ENCODE data around the gene PTPRO. TPM values are rescaled to one million over a fixed set of nuclear protein-coding genes. Genes with fewer than 3 reads are reported as not detected.

Gene PTPRO
- total RNA-seq, 1 experiment from 2014 or later = 2.8 TPM

DNA sequence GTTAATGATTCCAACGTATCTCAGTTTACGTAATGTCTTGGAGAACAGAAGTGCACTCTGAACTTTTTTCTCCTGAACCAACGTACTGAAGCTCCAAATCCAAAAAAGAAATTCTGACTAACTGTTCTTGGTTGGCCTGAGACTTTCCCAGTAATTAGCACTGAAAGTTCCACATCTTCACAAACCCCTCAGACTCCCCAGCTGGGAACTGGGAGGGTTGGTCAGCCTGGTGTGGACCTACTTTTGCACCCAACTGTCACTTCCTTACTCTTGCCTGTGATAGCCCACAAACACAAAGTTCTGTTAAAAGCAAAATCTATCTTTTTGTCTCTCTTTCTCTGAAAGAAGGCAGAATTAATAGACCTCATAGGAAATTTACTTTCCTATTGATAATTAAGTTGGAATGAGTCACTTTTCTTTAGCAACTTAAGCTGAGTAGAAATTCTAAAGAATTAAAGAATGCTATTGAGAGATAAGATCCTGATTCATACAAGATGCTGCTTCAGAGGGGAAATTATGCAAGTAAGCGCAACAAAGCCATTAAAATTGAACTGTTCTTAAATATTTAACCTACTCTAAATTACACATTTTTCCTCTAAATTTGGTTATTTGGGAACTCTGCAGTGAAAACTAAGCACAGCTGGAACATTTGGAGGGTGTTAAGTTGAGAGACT lies 311.8 kb downstream of the PTPRO start:
- H3K4me1 ChIP-seq (ENCODE audit: insufficient read depth, low read length, poor library complexity, severe bottlenecking) = peaks cover 38% of the 10 kb centered on the region
- no peaks in the 10 kb centered on the region for H3K36me3 ChIP-seq (ENCODE audit: insufficient read depth, low read length, poor library complexity, severe bottlenecking)
- no peak for TF ChIP-seq EZH2 (IDR thresholded peaks at IDR 0.05; ENCODE audit: borderline replicate concordance, low read depth, low read length, poor library complexity, severe bottlenecking)
- H3K27me3 ChIP-seq (replicated peaks; ENCODE audit: insufficient read depth, low read depth, low read length, poor library complexity) = no peaks in the 10 kb centered on the region
- DNase-seq (ENCODE audit: low spot score) = peak; percentile 72
- no TSS peak for BruUV-seq (replicated peaks)
- intact Hi-C loops (cut with micrococcal nuclease; ENCODE audit: unreplicated experiment) = no loop called here
- H3K4me3 ChIP-seq (ENCODE audit: low read depth, low read length, poor library complexity, severe bottlenecking) = no peak overlapping the region
- H3K27ac ChIP-seq (ENCODE audit: low read depth, low read length, poor library complexity, severe bottlenecking) = no peak overlapping the region
- POLR2A ChIA-PET (ENCODE audit: low non-redundant PET) = no interaction called here
- CTCF ChIA-PET = interaction anchor here (1.2 kb wide), 1 partner anchor 153 kb away, joined by 3 read pairs; no protein-coding TSS in a partner anchor
- no peaks in the 10 kb centered on the region for H3K9me3 ChIP-seq (ENCODE audit: low read depth, low read length, poor library complexity, severe bottlenecking)

DNA sequence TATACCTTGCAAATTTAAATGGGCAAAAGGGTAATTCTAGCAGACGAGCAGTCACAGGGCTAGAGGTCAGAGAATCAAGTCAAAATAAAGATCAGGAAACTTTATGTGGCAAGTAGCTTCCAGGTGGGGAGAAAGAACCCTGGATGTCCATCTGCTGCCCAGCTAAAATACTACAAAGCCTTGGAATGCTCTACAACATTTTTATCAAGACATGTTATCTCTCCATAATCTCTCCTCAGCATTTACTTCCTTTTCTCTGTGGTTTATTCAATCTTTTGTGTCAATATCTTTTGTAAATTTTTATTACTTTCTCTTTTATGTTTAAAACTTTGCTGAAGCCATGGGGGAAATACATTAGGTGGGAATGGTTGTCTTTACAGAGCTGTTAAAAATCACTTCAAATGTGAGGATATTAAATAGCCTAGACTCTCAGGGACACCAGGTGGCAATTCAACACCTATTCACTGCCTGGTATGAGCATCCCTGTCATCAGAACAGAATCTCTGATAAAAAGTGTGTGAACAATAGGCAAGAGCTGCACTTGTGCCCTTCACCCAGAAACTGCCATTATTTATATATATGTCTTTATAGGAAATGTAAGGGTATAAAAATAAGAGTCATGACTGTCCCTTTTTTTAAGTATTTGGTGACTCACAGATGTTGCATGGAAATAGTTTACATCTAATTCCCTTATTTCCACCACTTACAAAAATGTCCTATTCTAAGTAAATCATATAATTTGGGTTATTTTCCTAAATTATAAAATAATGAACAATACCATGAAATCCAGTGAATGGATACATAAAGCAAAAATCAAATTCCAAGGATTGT lies 314.0 kb downstream of the PTPRO start:
- BruUV-seq (replicated peaks) = no TSS peak
- DNase-seq (ENCODE audit: low spot score) = no peak
- no peaks in the 10 kb centered on the region for H3K9me3 ChIP-seq (ENCODE audit: low read depth, low read length, poor library complexity, severe bottlenecking)
- no peaks in the 10 kb centered on the region for H3K27me3 ChIP-seq (replicated peaks; ENCODE audit: insufficient read depth, low read depth, low read length, poor library complexity)
- CTCF ChIA-PET = no interaction called here
- no peak overlapping the region for H3K4me3 ChIP-seq (ENCODE audit: low read depth, low read length, poor library complexity, severe bottlenecking)
- H3K27ac ChIP-seq (ENCODE audit: low read depth, low read length, poor library complexity, severe bottlenecking) = no peak overlapping the region
- H3K4me1 ChIP-seq (ENCODE audit: insufficient read depth, low read length, poor library complexity, severe bottlenecking) = peaks cover 23% of the 10 kb centered on the region
- H3K36me3 ChIP-seq (ENCODE audit: insufficient read depth, low read length, poor library complexity, severe bottlenecking) = no peaks in the 10 kb centered on the region
- TF ChIP-seq, protein P1, sequence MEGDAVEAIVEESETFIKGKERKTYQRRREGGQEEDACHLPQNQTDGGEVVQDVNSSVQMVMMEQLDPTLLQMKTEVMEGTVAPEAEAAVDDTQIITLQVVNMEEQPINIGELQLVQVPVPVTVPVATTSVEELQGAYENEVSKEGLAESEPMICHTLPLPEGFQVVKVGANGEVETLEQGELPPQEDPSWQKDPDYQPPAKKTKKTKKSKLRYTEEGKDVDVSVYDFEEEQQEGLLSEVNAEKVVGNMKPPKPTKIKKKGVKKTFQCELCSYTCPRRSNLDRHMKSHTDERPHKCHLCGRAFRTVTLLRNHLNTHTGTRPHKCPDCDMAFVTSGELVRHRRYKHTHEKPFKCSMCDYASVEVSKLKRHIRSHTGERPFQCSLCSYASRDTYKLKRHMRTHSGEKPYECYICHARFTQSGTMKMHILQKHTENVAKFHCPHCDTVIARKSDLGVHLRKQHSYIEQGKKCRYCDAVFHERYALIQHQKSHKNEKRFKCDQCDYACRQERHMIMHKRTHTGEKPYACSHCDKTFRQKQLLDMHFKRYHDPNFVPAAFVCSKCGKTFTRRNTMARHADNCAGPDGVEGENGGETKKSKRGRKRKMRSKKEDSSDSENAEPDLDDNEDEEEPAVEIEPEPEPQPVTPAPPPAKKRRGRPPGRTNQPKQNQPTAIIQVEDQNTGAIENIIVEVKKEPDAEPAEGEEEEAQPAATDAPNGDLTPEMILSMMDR (conservative IDR thresholded peaks at IDR 0.05; ENCODE audit: low read depth, low read length) = no peak
- no peak for TF ChIP-seq EZH2 (IDR thresholded peaks at IDR 0.05; ENCODE audit: borderline replicate concordance, low read depth, low read length, poor library complexity, severe bottlenecking)
- intact Hi-C loops (cut with micrococcal nuclease; ENCODE audit: unreplicated experiment) = no loop called here
- POLR2A ChIA-PET (ENCODE audit: low non-redundant PET) = no interaction called here

DNA sequence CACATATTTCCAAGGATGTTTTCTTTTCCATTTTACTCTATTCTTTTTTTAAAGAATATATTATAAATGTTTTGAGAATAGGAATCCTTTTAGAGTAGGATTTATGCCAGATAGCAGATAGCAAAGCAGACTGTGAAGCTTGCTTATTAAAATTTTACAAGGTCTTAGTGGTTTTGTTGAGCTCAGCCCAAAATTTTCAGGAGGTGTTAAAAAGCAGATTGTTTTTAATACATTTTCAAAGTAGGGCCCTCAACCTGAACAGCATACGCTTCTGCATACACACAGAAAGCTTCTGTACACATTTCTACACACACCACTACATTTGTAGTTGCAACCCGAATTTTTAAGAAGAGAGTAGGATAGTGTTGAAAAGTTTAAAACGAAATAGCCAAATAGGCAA lies 315.9 kb downstream of the PTPRO start:
- CTCF ChIA-PET = interaction anchor here (0.7 kb wide), 1 partner anchor 41 kb away, joined by 4 read pairs; no protein-coding TSS in a partner anchor

More for the DNA sequence above, 315.9 kb downstream of the PTPRO start:
- no TSS peak for BruUV-seq (replicated peaks)
- DNase-seq (ENCODE audit: low spot score) = no peak
- H3K4me3 ChIP-seq (ENCODE audit: low read depth, low read length, poor library complexity, severe bottlenecking) = no peak overlapping the region
- no peak for TF ChIP-seq EZH2 (IDR thresholded peaks at IDR 0.05; ENCODE audit: borderline replicate concordance, low read depth, low read length, poor library complexity, severe bottlenecking)
- TF ChIP-seq, protein P1 (conservative IDR thresholded peaks at IDR 0.05; ENCODE audit: low read depth, low read length) = no peak
- peaks cover 23% of the 10 kb centered on the region for H3K4me1 ChIP-seq (ENCODE audit: insufficient read depth, low read length, poor library complexity, severe bottlenecking)
- H3K9me3 ChIP-seq (ENCODE audit: low read depth, low read length, poor library complexity, severe bottlenecking) = no peaks in the 10 kb centered on the region
- no peaks in the 10 kb centered on the region for H3K36me3 ChIP-seq (ENCODE audit: insufficient read depth, low read length, poor library complexity, severe bottlenecking)
- no peak overlapping the region for H3K27ac ChIP-seq (ENCODE audit: low read depth, low read length, poor library complexity, severe bottlenecking)
- intact Hi-C loops (cut with micrococcal nuclease; ENCODE audit: unreplicated experiment) = no loop called here
- POLR2A ChIA-PET (ENCODE audit: low non-redundant PET) = no interaction called here
- no peaks in the 10 kb centered on the region for H3K27me3 ChIP-seq (replicated peaks; ENCODE audit: insufficient read depth, low read depth, low read length, poor library complexity)

Data from A673 (cell line).